NT2/D1 (cell line): ENCODE measurements around the gene CTSD.

ENCODE experiments used
- DNase-seq: peaks from one replicate; pipeline ENCODE4 v3.0.0-alpha.2; 2011; ENCODE audit warnings: low read depth, low spot score
- H3K27me3 ChIP-seq: 2 replicates; pipeline ENCODE4 v1.6.0; 2011; ENCODE audit warnings: mild to moderate bottlenecking; ENCODE audit not compliant: insufficient read length, insufficient read depth
- H3K36me3 ChIP-seq: 2 replicates; pipeline ENCODE4 v1.6.1; 2011; ENCODE audit warnings: mild to moderate bottlenecking, low read length, mixed read lengths; ENCODE audit not compliant: insufficient read depth, insufficient read length
- H3K4me1 ChIP-seq: 2 replicates; pipeline ENCODE4 v1.5.1; 2011; ENCODE audit not compliant: insufficient read depth, insufficient read length
- H3K4me3 ChIP-seq: 2 replicates; pipeline ENCODE4 v1.5.1; 2011; ENCODE audit warnings: low read depth; ENCODE audit not compliant: insufficient read length
- H3K9ac ChIP-seq: 2 replicates; pipeline ENCODE4 v1.6.0; 2011; ENCODE audit warnings: low read depth; ENCODE audit not compliant: insufficient read length
- H3K9me3 ChIP-seq: 2 replicates; pipeline ENCODE4 v1.5.1; 2011; ENCODE audit warnings: mild to moderate bottlenecking, low read length; ENCODE audit not compliant: insufficient read depth
- SUZ12 ChIP-seq: IDR thresholded peaks from 2 replicates; pipeline ENCODE4 v1.6.1; 2011; ENCODE audit not compliant: insufficient read length, insufficient read depth; ENCODE audit errors: extremely low read depth
- YY1 ChIP-seq: IDR thresholded peaks from 2 replicates; pipeline ENCODE4 v1.6.1; 2011; ENCODE audit not compliant: insufficient read length, insufficient read depth
- ZNF274 ChIP-seq: IDR thresholded peaks from 2 replicates; pipeline ENCODE4 v1.6.1; 2011; ENCODE audit warnings: mild to moderate bottlenecking, low read depth, low read length

CTSD gene

DNA sequence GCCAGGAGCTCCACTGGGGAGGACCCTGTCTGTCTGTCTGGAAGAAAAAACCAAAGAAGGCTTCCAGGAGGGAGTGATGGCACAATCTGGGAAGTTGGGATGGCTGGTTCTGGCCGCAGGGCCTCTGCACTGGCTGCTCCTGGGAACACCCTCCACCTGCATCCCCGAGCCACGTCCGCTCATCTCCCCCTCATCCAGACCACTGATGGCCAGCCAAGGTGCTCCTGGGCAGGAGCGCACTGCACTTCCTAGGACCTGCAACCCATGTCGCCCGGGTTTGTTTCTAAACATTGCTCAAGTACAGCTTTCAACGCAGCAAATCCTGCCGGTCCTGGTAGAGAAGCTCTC is 8.4 kb downstream of the CTSD start:
- peaks cover 85% of the 10 kb centered on the region for H3K36me3 ChIP-seq
- no peak overlapping the region for H3K4me3 ChIP-seq
- H3K9ac ChIP-seq, result no peak overlapping the region

GRCh38 chr11:1754376-1755150 is 9.2 kb downstream of the CTSD start:
- Histone ChIP-seq H3K9ac (no peak overlapping the region), H3K4me3 (no peak overlapping the region), H3K27me3 (peaks cover 8% of the 10 kb centered on the region), H3K4me1 (peaks cover 11% of the 10 kb centered on the region), H3K36me3 (peaks cover 78% of the 10 kb centered on the region), H3K9me3 (no peaks in the 10 kb centered on the region)
- no peak for DNase-seq
- TF ChIP-seq SUZ12, result no peak
- no peak for TF ChIP-seq ZNF274
- TF ChIP-seq YY1, result no peak

More for the DNA sequence above, 8.4 kb downstream of the CTSD start:
- H3K27me3 ChIP-seq, result peaks cover under 1% of the 10 kb centered on the region
- H3K4me1 ChIP-seq, result peaks cover 11% of the 10 kb centered on the region
- TF ChIP-seq SUZ12, result no peak
- TF ChIP-seq ZNF274, result no peak
- TF ChIP-seq YY1, result no peak
- DNase-seq, result no peak
- H3K9me3 ChIP-seq, result no peaks in the 10 kb centered on the region

- Histone ChIP-seq H3K4me3 (no peak overlapping the region), H3K9ac (no peak overlapping the region), H3K27me3 (peaks cover 15% of the 10 kb centered on the region), H3K4me1 (peaks cover 15% of the 10 kb centered on the region), H3K36me3 (peaks cover 71% of the 10 kb centered on the region), H3K9me3 (no peaks in the 10 kb centered on the region)
- no peak for DNase-seq
- TF ChIP-seq YY1 (no peak), ZNF274 (no peak), SUZ12 (no peak)
Observed at GRCh38 chr11:1753929-1754305, 9.8 kb downstream of the CTSD start.

DNA sequence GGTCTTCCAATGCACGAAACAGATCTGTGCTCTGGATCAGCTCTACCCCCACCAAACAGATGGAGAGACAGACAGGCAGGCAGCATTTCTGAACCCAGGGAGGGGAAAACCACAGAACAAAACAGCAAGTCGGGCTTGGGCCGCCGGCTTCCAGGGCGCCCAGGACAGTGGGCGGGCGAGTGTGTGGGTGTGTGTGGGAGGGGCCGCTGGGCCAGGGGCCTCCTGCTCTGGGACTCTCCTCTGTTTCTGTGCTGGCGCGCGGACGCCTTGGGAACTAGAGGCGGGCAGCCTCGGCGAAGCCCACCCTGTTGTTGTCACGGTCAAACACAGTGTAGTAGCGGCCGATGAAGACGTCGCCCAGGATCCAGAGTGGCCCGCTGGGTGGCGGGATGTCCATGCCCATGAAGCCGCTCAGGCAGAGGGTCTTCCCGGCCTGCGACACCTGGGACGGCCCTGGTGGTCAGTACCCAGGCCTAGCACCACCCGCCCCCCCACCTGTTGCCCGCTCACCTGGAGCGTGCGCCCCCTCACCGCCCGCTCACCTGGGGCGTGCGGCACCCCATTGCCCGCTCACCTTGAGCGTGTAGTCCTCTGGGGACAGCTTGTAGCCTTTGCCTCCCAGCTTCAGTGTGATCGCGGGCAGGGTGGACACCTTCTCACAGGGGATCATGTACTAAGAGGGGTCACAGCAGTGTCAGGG is 10.3 kb downstream of the CTSD start:
- Histone ChIP-seq H3K36me3 (peaks cover 66% of the 10 kb centered on the region), H3K4me3 (no peak overlapping the region), H3K9me3 (no peaks in the 10 kb centered on the region), H3K27me3 (peaks cover 20% of the 10 kb centered on the region), H3K4me1 (peaks cover 19% of the 10 kb centered on the region), H3K9ac (no peak overlapping the region)
- no peak for DNase-seq
- TF ChIP-seq ZNF274, result no peak
- TF ChIP-seq YY1, result no peak
- TF ChIP-seq SUZ12, result no peak

DNA sequence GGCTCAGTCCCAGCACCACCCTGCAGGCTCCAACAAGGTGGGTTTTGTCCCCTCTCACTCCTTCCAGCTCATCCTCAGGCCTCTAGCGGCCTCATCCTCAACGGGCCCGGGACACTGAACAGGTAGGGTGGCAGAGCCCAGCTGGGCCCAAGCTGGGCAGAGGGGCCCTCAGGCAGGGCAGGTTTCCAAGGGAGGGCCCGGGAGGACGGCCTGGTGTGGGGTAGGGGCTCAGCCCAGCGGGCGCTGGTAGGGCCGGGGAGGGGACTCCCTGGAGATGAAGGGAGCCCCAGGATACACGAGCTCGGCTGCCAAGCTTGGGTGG is 10.9 kb downstream of the CTSD start:
- Histone ChIP-seq H3K4me1 (peaks cover 21% of the 10 kb centered on the region), H3K36me3 (peaks cover 61% of the 10 kb centered on the region), H3K9ac (no peak overlapping the region), H3K9me3 (no peaks in the 10 kb centered on the region), H3K4me3 (no peak overlapping the region), H3K27me3 (peaks cover 25% of the 10 kb centered on the region)
- DNase-seq, result no peak
- TF ChIP-seq YY1, result no peak
- no peak for TF ChIP-seq SUZ12
- TF ChIP-seq ZNF274, result no peak

DNA sequence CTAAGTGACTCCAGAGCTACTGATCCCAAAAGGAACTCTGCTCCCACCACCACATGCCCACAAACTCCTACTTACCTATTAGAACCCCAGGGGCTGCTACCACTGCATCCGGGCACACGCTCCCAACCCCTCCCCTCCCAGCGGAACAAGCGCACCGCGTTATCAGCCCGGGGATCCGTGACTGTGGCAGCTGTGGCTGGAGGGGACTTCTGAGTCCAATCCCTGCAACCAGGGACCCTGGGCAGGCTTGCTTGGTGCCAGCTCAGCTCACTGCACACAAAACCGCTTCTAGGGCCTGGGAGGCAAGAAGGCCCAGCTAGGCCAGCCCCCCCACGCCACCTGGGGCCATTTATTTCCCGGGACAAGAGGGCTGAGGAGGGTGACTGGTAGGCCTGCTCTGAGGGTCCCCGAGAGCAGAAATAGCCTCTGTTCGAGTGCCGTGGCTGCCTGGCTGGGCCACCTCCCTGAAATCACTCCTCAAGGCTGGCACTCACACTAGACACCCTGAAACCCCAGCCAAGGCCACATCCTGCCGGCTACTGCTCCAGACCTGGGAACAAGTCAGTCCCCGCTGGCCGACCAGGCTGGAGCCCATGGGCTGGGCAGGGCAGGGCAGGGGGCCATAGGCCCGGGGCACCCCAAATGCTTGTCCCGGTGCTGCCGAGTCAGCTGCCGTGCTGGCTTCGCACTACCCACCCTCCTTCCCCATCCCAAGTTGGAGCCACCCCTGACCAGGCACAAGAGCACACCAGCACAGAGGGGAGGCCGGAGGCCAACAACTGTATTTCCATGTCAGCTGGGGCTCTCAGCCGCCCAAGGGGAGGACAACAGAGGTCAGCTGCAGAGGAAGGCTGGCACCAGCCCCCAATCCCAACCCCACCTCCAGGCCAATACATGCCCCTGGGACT is 11.5 kb downstream of the CTSD start:
- H3K9me3 ChIP-seq, result no peaks in the 10 kb centered on the region
- peaks cover 21% of the 10 kb centered on the region for H3K4me1 ChIP-seq
- no peak overlapping the region for H3K9ac ChIP-seq
- no peak for DNase-seq
- H3K36me3 ChIP-seq, result peaks cover 55% of the 10 kb centered on the region
- no peak overlapping the region for H3K4me3 ChIP-seq
- TF ChIP-seq SUZ12 (no peak), ZNF274 (no peak), YY1 (no peak)
- H3K27me3 ChIP-seq, result peaks cover 27% of the 10 kb centered on the region

GRCh38 chr11:1751531-1751921 is 12.2 kb downstream of the CTSD start:
- H3K9ac ChIP-seq, result no peak overlapping the region
- DNase-seq, result no peak
- peaks cover 21% of the 10 kb centered on the region for H3K4me1 ChIP-seq
- no peak overlapping the region for H3K4me3 ChIP-seq
- TF ChIP-seq SUZ12, result no peak
- TF ChIP-seq YY1, result no peak
- TF ChIP-seq ZNF274, result no peak
- no peaks in the 10 kb centered on the region for H3K9me3 ChIP-seq
- H3K27me3 ChIP-seq, result peaks cover 27% of the 10 kb centered on the region
- H3K36me3 ChIP-seq, result peaks cover 48% of the 10 kb centered on the region
